GM13977 (cell line): Measurements from ENCODE around the gene SCP2.

ENCODE experiments used
- DNase-seq: peaks from one replicate; pipeline ENCODE4 v3.0.0; 2012; ENCODE audit warnings: low spot score
- CTCF ChIP-seq: IDR thresholded peaks from 2 replicates; pipeline ENCODE4 v1.5.1; 2012; ENCODE audit warnings: mild to moderate bottlenecking, control low read depth; ENCODE audit not compliant: insufficient read depth; ENCODE audit errors: extremely low read depth, missing control alignments
- in situ Hi-C: fragments of 300-500 bp; cut with MboI; formaldehyde crosslinking; loops from one replicate; pipeline ENCODE4 v1.12.0; 2022; ENCODE audit warnings: low sequenced_read_pairs, low pct_unique_long_range_greater_than_20kb, mixed read lengths, inconsistent platforms; ENCODE audit not compliant: unreplicated experiment

The SCP2 gene

DNA sequence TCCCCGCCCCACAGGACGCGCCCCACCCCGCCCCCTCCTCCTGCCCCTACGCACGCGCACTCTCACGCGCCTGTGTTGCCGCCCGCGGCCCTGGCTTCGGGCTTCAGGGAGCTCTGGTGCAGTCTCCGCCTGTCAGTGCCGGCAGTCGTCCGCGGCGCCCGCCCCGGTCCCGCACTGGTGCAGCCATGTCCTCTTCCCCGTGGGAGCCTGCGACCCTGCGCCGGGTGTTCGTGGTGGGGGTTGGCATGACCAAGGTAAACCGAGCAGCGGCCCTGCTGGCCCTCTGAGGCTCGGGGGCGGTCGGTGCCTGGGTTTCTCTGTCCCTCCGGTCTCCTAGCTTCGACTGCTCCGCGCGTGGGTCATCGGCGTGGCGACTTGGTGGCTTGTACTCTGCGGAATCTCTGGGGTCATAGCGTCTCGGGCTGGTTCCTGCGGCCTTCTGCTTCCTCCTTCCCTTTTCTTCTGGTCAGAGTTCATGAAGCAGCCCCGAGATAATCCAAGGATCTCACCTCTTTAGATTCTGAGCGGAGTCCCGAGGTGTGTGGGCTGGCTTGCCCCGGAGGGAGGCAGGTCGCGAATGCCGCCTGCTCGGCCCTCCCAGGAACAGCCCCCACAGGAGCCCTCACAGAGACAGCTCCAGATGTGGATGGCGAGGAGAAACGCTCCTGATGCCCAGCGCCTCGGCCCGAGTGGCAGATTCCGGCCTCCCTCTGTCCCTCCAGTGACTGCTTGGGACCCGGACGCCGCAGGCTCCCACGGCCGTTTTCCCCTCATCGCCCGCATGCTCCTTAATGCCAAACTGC is at the start of gene SCP2:
Gene SCP2 (plus strand): TSS at position 65 of the 803 bp plus-strand sequence. CDS start 121 bp downstream, at position 186.
- TF ChIP-seq CTCF, result no peak
- in situ Hi-C loops, result no loop called here
- peak; percentile 90 for DNase-seq

DNA sequence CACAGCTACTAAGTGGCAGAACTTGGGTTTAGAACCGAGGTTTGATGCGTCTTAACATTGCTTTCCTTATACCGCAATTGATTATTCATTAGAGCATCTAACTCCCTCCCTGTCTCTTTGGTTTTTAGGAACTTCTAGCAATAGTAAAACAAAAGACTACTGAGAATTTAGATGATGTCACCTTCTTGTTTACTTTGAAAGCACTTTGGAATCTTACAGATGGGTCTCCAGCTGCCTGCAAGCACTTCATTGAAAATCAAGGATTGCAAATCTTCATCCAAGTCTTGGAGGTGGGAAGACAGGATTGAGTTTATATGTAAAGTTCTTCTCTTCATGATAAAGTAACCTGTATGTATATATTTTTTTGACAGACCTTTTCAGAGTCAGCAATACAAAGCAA is 49.5 kb upstream of the SCP2 start:
- TF ChIP-seq CTCF, result no peak
- DNase-seq, result no peak
- in situ Hi-C loops, result no loop called here

GRCh38 chr1:52880206-52880605 is 46.9 kb upstream of the SCP2 start:
- DNase-seq, result no peak
- no peak for TF ChIP-seq CTCF

DNA sequence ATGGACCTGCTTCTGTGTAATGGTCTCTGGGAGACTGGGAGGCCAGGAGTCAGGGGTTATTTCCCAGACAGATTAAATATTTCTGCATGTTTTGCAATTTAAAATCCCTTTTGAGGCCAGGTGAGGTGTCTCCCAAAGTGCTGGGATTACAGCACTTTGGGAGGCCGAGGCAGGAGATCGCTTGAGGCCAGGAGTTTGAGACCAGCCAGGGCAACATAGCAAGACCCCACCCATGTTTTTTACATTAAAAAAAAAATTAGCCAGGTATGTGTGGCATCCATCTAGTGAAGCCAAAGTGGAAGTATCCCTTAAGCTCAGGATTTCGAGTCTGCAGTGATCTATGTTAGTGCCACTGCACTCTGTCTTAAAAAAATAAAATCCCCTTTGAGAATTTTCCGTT is 39.6 kb upstream of the SCP2 start:
- no peak for TF ChIP-seq CTCF
- in situ Hi-C loops, result no loop called here
- DNase-seq, result no peak

More at GRCh38 chr1:52880206-52880605, 46.9 kb upstream of the SCP2 start:
- in situ Hi-C loops, result no loop called here

- in situ Hi-C loops, result no loop called here
- DNase-seq, result no peak
- no peak for TF ChIP-seq CTCF
Observed at GRCh38 chr1:52892424-52893215, 34.5 kb upstream of the SCP2 start.

GRCh38 chr1:52899445-52899894 is 27.6 kb upstream of the SCP2 start:
- no peak for DNase-seq
- in situ Hi-C loops, result no loop called here
- no peak for TF ChIP-seq CTCF
